Stromal cell of bone marrow (primary cell): ENCODE results near the gene KIRREL1.
"Not testable (repeated sequence)": the region's sequence is repeated elsewhere in the genome, so short reads cannot be mapped to it uniquely, and the experiment has no call there.

Experiments
- DNase-seq: peaks from one replicate; pipeline ENCODE4 v3.0.0-alpha.2; 2012; ENCODE audit warnings: low read depth

KIRREL1 gene

GRCh38 chr1:158105352-158106095, 112.1 kb downstream of the KIRREL1 start:
- DNase-seq: no peak

- DNase-seq: no peak
These were observed 114.5 kb downstream of the KIRREL1 start for GRCh38 chr1:158107916-158108315.

- no peak for DNase-seq
These were observed 119.7 kb downstream of the KIRREL1 start for GRCh38 chr1:158112994-158113758.

- no peak for DNase-seq
These were observed 120.3 kb downstream of the KIRREL1 start for GRCh38 chr1:158113759-158114127.

- no peak for DNase-seq
These were observed 121.7 kb downstream of the KIRREL1 start for GRCh38 chr1:158115126-158115525.

GRCh38 chr1:158116311-158117167, 123.1 kb downstream of the KIRREL1 start:
- DNase-seq: no peak

- peak; percentile 24 for DNase-seq
These were observed 124.6 kb downstream of the KIRREL1 start for GRCh38 chr1:158117854-158118704.

GRCh38 chr1:158118713-158119402, 125.4 kb downstream of the KIRREL1 start:
- no peak for DNase-seq

GRCh38 chr1:158119976-158120653, 126.7 kb downstream of the KIRREL1 start:
- DNase-seq: no peak

GRCh38 chr1:158121604-158122254, 128.3 kb downstream of the KIRREL1 start:
- peak; percentile 5 for DNase-seq

GRCh38 chr1:158122833-158123388, 129.5 kb downstream of the KIRREL1 start:
- DNase-seq: no peak

- DNase-seq: no peak
These were observed 130.6 kb downstream of the KIRREL1 start for GRCh38 chr1:158124034-158124433.

GRCh38 chr1:158124999-158125398, 131.6 kb downstream of the KIRREL1 start:
- DNase-seq: peak; percentile 88

GRCh38 chr1:158126425-158126824, 133.0 kb downstream of the KIRREL1 start:
- no peak for DNase-seq

- DNase-seq: not testable (repeated sequence)
These were observed 135.1 kb downstream of the KIRREL1 start for GRCh38 chr1:158128531-158128930.

GRCh38 chr1:158131217-158131616, 137.8 kb downstream of the KIRREL1 start:
- DNase-seq: no peak

- no peak for DNase-seq
These were observed 147.3 kb downstream of the KIRREL1 start for GRCh38 chr1:158140764-158141192.

- DNase-seq: peak; percentile 44
These were observed 151.8 kb downstream of the KIRREL1 start for GRCh38 chr1:158145173-158145719.

GRCh38 chr1:158146165-158146564, 152.7 kb downstream of the KIRREL1 start:
- no peak for DNase-seq
